ENCODE data around the gene TPT1. TPM values are rescaled to one million over a fixed set of nuclear protein-coding genes. Genes with fewer than 3 reads are reported as not detected.

Gene TPT1
- total RNA-seq, 4 donors from 2014 or later: 4,074 to 4,420 (median 4,249) TPM

- TF ChIP-seq CTCF (IDR thresholded peaks at IDR 0.05; ENCODE audit: low read depth): no peak
These were observed 32.2 kb upstream of the TPT1 start for GRCh38 chr13:45373162-45373547.

GRCh38 chr13:45372189-45373161, 31.5 kb upstream of the TPT1 start:
- TF ChIP-seq CTCF (IDR thresholded peaks at IDR 0.05; ENCODE audit: low read depth): no peak

- TF ChIP-seq CTCF (IDR thresholded peaks at IDR 0.05; ENCODE audit: low read depth): no peak
These were observed 30.0 kb upstream of the TPT1 start for GRCh38 chr13:45370922-45371406.

- no peak for TF ChIP-seq CTCF (IDR thresholded peaks at IDR 0.05; ENCODE audit: low read depth)
These were observed 28.1 kb upstream of the TPT1 start for GRCh38 chr13:45369116-45369515.

GRCh38 chr13:45368571-45368970, 27.6 kb upstream of the TPT1 start:
- no peak for TF ChIP-seq CTCF (IDR thresholded peaks at IDR 0.05; ENCODE audit: low read depth)

- no peak for TF ChIP-seq CTCF (IDR thresholded peaks at IDR 0.05; ENCODE audit: low read depth)
These were observed 27.0 kb upstream of the TPT1 start for GRCh38 chr13:45368005-45368404.

GRCh38 chr13:45367358-45367757, 26.4 kb upstream of the TPT1 start:
- TF ChIP-seq CTCF (IDR thresholded peaks at IDR 0.05; ENCODE audit: low read depth): no peak

Data from subcutaneous adipose tissue (tissue), 4 donors.